Measurements from ENCODE around the gene HJURP. TPM values are rescaled to one million over a fixed set of nuclear protein-coding genes. Genes with fewer than 3 reads are reported as not detected.

Gene HJURP
- total and polyA plus RNA-seq, 4 donors = 4.9 to 11.4 (median 9.7) TPM

DNA sequence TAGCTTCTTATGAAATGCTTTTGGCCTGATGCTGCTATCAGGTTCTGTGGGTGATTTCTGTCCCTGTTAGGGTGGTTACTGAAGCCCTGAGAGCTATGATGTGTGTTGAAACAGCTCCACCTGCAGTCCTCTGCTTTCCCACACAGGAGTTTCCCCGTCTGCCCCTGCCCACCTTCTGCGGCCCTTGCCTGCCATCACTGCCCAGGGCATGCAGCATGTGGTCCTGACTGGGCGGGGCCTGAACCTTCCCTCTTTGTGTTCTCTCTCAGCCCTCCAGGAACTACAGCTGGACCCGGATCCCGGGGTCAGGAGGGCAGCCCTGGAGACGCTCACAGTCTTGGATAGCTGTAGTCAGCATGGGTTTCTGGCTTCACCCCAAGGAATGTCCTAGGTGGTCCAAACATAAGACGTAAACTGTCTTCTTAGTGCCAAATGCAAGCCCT is 21.4 kb downstream of the HJURP start:
- DNase-seq (ENCODE audit: low read depth in 4 of 6, low spot score in 6 of 6) = peak in 2 of 6 donors; percentile 49 to 70
- H3K9me3 ChIP-seq (ENCODE audit: control insufficient read depth, insufficient read depth, low read length) = no peaks in the 10 kb centered on the region
- no peaks in the 10 kb centered on the region for H3K4me1 ChIP-seq (ENCODE audit: control insufficient read depth, insufficient read depth, low read length)
- no peaks in the 10 kb centered on the region for H3K27me3 ChIP-seq (ENCODE audit: control insufficient read depth, insufficient read depth, low read length)
- peaks cover 4% of the 10 kb centered on the region for H3K36me3 ChIP-seq (ENCODE audit: control insufficient read depth, insufficient read depth, low read length)
- H3K27ac ChIP-seq (ENCODE audit: low read depth, low read length) = no peak overlapping the region
- 35% methylated on average over 6 of the region's 7 CpGs for WGBS (ENCODE audit: insufficient coverage)
- no peak overlapping the region for H3K4me3 ChIP-seq (ENCODE audit: low read depth, low read length)

- DNase-seq (ENCODE audit: low read depth in 4 of 6, low spot score in 6 of 6) = no peak
- Histone ChIP-seq H3K27ac (ENCODE audit: low read depth, low read length) (no peak overlapping the region), H3K4me1 (ENCODE audit: control insufficient read depth, insufficient read depth, low read length) (no peaks in the 10 kb centered on the region), H3K36me3 (ENCODE audit: control insufficient read depth, insufficient read depth, low read length) (peaks cover 4% of the 10 kb centered on the region), H3K4me3 (ENCODE audit: low read depth, low read length) (no peak overlapping the region), H3K9me3 (ENCODE audit: control insufficient read depth, insufficient read depth, low read length) (no peaks in the 10 kb centered on the region), H3K27me3 (ENCODE audit: control insufficient read depth, insufficient read depth, low read length) (no peaks in the 10 kb centered on the region)
- WGBS (ENCODE audit: insufficient coverage) = 79% methylated on average over 6 of the region's 9 CpGs
These were observed 21.9 kb downstream of the HJURP start for GRCh38 chr2:233832414-233832813.

DNA sequence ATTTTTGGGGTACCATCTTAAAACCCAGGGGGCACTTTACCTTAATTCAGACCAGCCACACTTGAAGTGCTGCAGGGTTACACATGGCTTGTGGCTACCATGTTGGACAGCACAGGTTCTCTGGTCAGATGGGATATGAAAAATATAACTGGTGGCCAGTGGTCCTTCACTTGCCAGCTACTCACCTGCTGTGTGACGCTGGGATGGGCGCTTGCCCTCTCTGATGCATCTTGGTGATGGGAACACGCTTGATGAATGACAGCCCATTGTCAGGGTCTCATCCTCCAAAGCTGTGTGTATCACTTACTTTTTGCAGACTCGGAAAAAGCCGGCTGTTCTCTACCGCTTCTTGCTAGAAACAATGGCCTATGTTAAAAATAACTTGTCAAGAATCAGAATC is 22.5 kb downstream of the HJURP start:
- 100% methylated on average over 6 of the region's 6 CpGs for WGBS (ENCODE audit: insufficient coverage)
- peaks cover 4% of the 10 kb centered on the region for H3K36me3 ChIP-seq (ENCODE audit: control insufficient read depth, insufficient read depth, low read length)
- no peak overlapping the region for H3K27ac ChIP-seq (ENCODE audit: low read depth, low read length)
- H3K4me1 ChIP-seq (ENCODE audit: control insufficient read depth, insufficient read depth, low read length) = no peaks in the 10 kb centered on the region
- DNase-seq (ENCODE audit: low read depth in 4 of 6, low spot score in 6 of 6) = no peak
- no peak overlapping the region for H3K4me3 ChIP-seq (ENCODE audit: low read depth, low read length)
- no peaks in the 10 kb centered on the region for H3K27me3 ChIP-seq (ENCODE audit: control insufficient read depth, insufficient read depth, low read length)
- no peaks in the 10 kb centered on the region for H3K9me3 ChIP-seq (ENCODE audit: control insufficient read depth, insufficient read depth, low read length)

DNA sequence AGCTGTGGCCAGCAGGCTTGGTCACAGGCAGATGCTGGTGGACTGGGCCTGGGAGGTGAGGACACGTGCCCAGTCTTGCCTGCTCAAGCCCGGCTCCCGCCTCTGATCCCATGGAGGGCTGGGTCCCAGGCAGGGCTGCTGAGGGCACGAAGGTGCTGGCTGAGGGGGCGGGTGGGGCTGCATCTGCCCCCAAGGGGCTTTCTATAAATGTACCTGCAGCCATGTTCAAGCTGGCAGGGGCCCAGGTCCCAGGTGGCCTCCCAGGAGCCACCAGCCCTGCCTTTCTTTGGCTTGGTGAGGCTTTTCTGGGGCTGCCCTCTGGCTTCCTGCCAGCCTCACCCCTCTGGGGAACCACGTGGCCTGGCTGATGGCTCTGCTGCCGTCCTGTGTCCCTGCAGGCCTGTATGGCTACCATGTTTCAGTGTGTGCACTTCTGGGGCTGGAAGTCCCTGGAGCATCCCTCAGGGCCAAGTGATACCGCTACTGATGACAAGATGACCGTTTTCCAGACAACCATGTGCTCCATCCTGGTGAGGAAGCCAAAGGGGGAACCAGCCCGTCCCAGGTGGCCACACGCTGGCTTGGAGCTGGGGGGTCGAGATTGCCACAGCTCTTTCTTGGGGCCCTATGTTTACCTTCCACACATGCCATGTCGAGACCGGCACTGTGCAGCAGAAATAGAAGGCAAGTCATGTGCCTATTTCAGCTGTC is 23.2 kb downstream of the HJURP start:
- no peaks in the 10 kb centered on the region for H3K4me1 ChIP-seq (ENCODE audit: control insufficient read depth, insufficient read depth, low read length)
- H3K27me3 ChIP-seq (ENCODE audit: control insufficient read depth, insufficient read depth, low read length) = no peaks in the 10 kb centered on the region
- WGBS (ENCODE audit: insufficient coverage) = 82% methylated on average over 14 of the region's 14 CpGs
- H3K9me3 ChIP-seq (ENCODE audit: control insufficient read depth, insufficient read depth, low read length) = peaks cover 3% of the 10 kb centered on the region
- no peak overlapping the region for H3K4me3 ChIP-seq (ENCODE audit: low read depth, low read length)
- no peak for DNase-seq (ENCODE audit: low read depth in 4 of 6, low spot score in 6 of 6)
- no peak overlapping the region for H3K27ac ChIP-seq (ENCODE audit: low read depth, low read length)
- peaks cover 4% of the 10 kb centered on the region for H3K36me3 ChIP-seq (ENCODE audit: control insufficient read depth, insufficient read depth, low read length)

GRCh38 chr2:233830111-233830802 is 24.1 kb downstream of the HJURP start:
- WGBS (ENCODE audit: insufficient coverage) = 100% methylated on average over 4 of the region's 6 CpGs
- no peak for DNase-seq (ENCODE audit: low read depth in 4 of 6, low spot score in 6 of 6)
- no peak overlapping the region for H3K4me3 ChIP-seq (ENCODE audit: low read depth, low read length)

GRCh38 chr2:233829193-233830110 is 24.9 kb downstream of the HJURP start:
- peaks cover 3% of the 10 kb centered on the region for H3K9me3 ChIP-seq (ENCODE audit: control insufficient read depth, insufficient read depth, low read length)
- no peak overlapping the region for H3K27ac ChIP-seq (ENCODE audit: low read depth, low read length)
- no peak overlapping the region for H3K4me3 ChIP-seq (ENCODE audit: low read depth, low read length)
- H3K36me3 ChIP-seq (ENCODE audit: control insufficient read depth, insufficient read depth, low read length) = no peaks in the 10 kb centered on the region
- no peaks in the 10 kb centered on the region for H3K27me3 ChIP-seq (ENCODE audit: control insufficient read depth, insufficient read depth, low read length)
- DNase-seq (ENCODE audit: low read depth in 4 of 6, low spot score in 6 of 6) = no peak
- no peaks in the 10 kb centered on the region for H3K4me1 ChIP-seq (ENCODE audit: control insufficient read depth, insufficient read depth, low read length)
- 84% methylated on average over 12 of the region's 15 CpGs for WGBS (ENCODE audit: insufficient coverage)

More at GRCh38 chr2:233830111-233830802, 24.1 kb downstream of the HJURP start:
- Histone ChIP-seq H3K27ac (ENCODE audit: low read depth, low read length) (no peak overlapping the region), H3K4me1 (ENCODE audit: control insufficient read depth, insufficient read depth, low read length) (no peaks in the 10 kb centered on the region), H3K9me3 (ENCODE audit: control insufficient read depth, insufficient read depth, low read length) (peaks cover 3% of the 10 kb centered on the region), H3K27me3 (ENCODE audit: control insufficient read depth, insufficient read depth, low read length) (no peaks in the 10 kb centered on the region), H3K36me3 (ENCODE audit: control insufficient read depth, insufficient read depth, low read length) (no peaks in the 10 kb centered on the region)

DNA sequence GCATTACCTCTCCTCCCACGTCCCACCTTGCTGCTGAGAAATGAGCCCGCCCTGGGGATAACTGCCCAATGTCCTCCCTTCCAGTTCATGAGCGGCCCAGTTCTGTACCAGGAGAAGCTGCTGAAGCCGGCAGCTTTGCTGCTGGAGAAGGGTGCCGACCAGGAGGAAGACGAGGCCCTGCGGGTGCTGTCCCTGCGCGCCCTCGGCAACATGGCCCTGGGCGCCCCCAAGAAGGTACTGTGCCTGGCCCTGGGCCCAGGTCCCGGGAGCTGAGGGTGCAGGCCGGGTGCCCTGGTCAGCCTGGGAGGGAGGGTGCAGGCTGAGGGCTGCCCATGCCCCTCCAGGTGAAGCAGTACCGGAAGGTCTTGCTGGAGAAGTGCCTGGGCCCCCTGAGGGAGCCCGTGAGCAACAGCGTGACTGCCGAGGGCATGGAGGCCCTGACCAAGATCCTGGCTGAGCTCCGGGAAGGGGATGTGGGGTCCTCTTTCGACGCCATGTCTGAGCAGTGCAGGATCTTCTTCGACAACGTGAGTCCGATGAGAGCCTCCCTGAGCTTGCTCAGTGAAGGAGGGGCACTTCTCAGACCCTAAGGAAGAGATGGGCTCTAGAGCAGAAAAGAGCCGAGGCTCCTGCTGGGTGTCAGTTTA is 25.7 kb downstream of the HJURP start:
- WGBS (ENCODE audit: insufficient coverage) = 84% methylated on average over 24 of the region's 24 CpGs
- no peaks in the 10 kb centered on the region for H3K36me3 ChIP-seq (ENCODE audit: control insufficient read depth, insufficient read depth, low read length)
- H3K9me3 ChIP-seq (ENCODE audit: control insufficient read depth, insufficient read depth, low read length) = peaks cover 3% of the 10 kb centered on the region
- no peaks in the 10 kb centered on the region for H3K27me3 ChIP-seq (ENCODE audit: control insufficient read depth, insufficient read depth, low read length)
- no peak overlapping the region for H3K4me3 ChIP-seq (ENCODE audit: low read depth, low read length)
- H3K27ac ChIP-seq (ENCODE audit: low read depth, low read length) = no peak overlapping the region
- no peak for DNase-seq (ENCODE audit: low read depth in 4 of 6, low spot score in 6 of 6)
- no peaks in the 10 kb centered on the region for H3K4me1 ChIP-seq (ENCODE audit: control insufficient read depth, insufficient read depth, low read length)

GRCh38 chr2:233824373-233824772 is 30.0 kb downstream of the HJURP start:
- H3K4me3 ChIP-seq (ENCODE audit: low read depth, low read length) = no peak overlapping the region
- no peaks in the 10 kb centered on the region for H3K4me1 ChIP-seq (ENCODE audit: control insufficient read depth, insufficient read depth, low read length)
- H3K27ac ChIP-seq (ENCODE audit: low read depth, low read length) = no peak overlapping the region
- H3K9me3 ChIP-seq (ENCODE audit: control insufficient read depth, insufficient read depth, low read length) = peaks cover 3% of the 10 kb centered on the region
- H3K36me3 ChIP-seq (ENCODE audit: control insufficient read depth, insufficient read depth, low read length) = no peaks in the 10 kb centered on the region
- 65% methylated on average over 6 of the region's 7 CpGs for WGBS (ENCODE audit: insufficient coverage)
- H3K27me3 ChIP-seq (ENCODE audit: control insufficient read depth, insufficient read depth, low read length) = no peaks in the 10 kb centered on the region
- DNase-seq (ENCODE audit: low read depth in 4 of 6, low spot score in 6 of 6) = no peak

GRCh38 chr2:233823731-233824121 is 30.6 kb downstream of the HJURP start:
- no peak for DNase-seq (ENCODE audit: low read depth in 4 of 6, low spot score in 6 of 6)
- no peaks in the 10 kb centered on the region for H3K36me3 ChIP-seq (ENCODE audit: control insufficient read depth, insufficient read depth, low read length)
- H3K27me3 ChIP-seq (ENCODE audit: control insufficient read depth, insufficient read depth, low read length) = no peaks in the 10 kb centered on the region
- no peak overlapping the region for H3K4me3 ChIP-seq (ENCODE audit: low read depth, low read length)
- 83% methylated on average over 7 of the region's 8 CpGs for whole genome bisulfite sequencing (ENCODE audit: insufficient coverage)
- peaks cover 3% of the 10 kb centered on the region for H3K9me3 ChIP-seq (ENCODE audit: control insufficient read depth, insufficient read depth, low read length)
- H3K4me1 ChIP-seq (ENCODE audit: control insufficient read depth, insufficient read depth, low read length) = no peaks in the 10 kb centered on the region
- H3K27ac ChIP-seq (ENCODE audit: low read depth, low read length) = no peak overlapping the region
